RWPE1 (cell line): ENCODE results near the gene ABLIM3.

Source experiments
- CTCF ChIA-PET: fragments of 350-600 bp; sonication (Branson Sonifier 250); formaldehyde crosslinking; extraction: SDS; loops from one replicate; lab custom pipeline; 2021; lab: Yijun Ruan, JAX
- POLR2A ChIA-PET: fragments of 400-600 bp; formaldehyde crosslinking; extraction: SDS; loops from one replicate; lab custom pipeline; 2020; ENCODE audit warnings: antibody characterized with exemption; ENCODE audit not compliant: low non-redundant PET; lab: Yijun Ruan, JAX
- DNase-seq: peaks from one replicate; pipeline ENCODE4 v3.0.0; 2012; ENCODE audit warnings: low spot score
- H3K27ac ChIP-seq: fragments of 450-650 bp; 2 replicates; pipeline ENCODE4 v1.5.1; 2017
- TF ChIP-seq, protein P1 (sequence below): fragments of 450-650 bp; conservative IDR thresholded peaks from 2 replicates; pipeline ENCODE4 v1.5.1; 2017; ENCODE audit warnings: low read depth, mild to moderate bottlenecking

ABLIM3 gene

DNA sequence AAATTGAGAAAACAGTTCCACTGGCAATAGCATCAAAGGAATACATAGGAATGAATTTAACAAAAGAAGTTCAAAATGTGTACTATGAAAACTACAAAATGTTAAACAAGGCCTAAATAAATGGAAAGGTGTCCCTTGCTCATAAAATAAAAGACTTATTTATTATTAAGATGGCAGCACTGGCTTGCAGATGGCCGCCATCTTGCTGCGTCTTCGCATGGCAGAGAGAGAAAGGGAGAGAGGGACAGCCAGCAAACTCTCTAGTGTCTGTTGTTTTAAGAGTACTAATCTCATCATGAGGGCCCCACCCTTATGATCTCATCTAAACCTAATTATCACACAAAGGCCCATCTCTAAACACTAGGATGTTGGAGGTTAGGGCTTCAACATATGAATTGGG is 47.1 kb downstream of the ABLIM3 start:
- TF ChIP-seq, protein P1, sequence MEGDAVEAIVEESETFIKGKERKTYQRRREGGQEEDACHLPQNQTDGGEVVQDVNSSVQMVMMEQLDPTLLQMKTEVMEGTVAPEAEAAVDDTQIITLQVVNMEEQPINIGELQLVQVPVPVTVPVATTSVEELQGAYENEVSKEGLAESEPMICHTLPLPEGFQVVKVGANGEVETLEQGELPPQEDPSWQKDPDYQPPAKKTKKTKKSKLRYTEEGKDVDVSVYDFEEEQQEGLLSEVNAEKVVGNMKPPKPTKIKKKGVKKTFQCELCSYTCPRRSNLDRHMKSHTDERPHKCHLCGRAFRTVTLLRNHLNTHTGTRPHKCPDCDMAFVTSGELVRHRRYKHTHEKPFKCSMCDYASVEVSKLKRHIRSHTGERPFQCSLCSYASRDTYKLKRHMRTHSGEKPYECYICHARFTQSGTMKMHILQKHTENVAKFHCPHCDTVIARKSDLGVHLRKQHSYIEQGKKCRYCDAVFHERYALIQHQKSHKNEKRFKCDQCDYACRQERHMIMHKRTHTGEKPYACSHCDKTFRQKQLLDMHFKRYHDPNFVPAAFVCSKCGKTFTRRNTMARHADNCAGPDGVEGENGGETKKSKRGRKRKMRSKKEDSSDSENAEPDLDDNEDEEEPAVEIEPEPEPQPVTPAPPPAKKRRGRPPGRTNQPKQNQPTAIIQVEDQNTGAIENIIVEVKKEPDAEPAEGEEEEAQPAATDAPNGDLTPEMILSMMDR: no peak
- H3K27ac ChIP-seq: no peak overlapping the region
- no peak for DNase-seq
- CTCF ChIA-PET: no interaction called here
- POLR2A ChIA-PET: no interaction called here

DNA sequence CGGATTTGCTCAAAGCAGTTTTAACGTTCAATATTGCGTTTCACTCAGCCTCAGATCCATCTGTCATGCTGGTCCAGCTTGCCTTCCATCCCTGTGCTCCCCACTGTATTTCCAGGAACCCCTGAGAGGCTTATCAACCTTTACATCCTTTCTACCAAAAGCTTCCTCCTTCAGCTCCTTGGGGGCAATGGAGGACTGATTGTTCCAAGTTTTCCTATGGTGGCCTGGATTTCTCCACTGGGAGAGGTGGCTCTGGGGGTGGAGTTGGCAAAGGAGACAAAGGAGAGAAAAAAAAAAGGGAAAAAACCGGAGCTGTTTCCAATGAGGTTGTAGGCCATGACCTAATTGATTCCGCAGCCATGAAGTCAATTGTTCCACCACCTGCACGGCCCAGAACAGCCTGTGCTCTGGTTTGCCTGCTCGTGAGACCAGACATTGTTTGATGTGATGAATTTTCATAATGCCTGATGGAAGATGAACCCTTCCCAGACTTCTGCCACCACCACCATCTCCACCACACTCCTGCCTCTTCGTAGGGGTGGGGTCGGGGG is 54.1 kb downstream of the ABLIM3 start:
- no peak for DNase-seq
- TF ChIP-seq, protein P1: no peak
- no peak overlapping the region for H3K27ac ChIP-seq
- ChIA-PET POLR2A (interaction anchor here (0.7 kb wide), 1 partner anchor 28 kb away, joined by 3 read pairs; no protein-coding TSS in a partner anchor), CTCF (no interaction called here)

DNA sequence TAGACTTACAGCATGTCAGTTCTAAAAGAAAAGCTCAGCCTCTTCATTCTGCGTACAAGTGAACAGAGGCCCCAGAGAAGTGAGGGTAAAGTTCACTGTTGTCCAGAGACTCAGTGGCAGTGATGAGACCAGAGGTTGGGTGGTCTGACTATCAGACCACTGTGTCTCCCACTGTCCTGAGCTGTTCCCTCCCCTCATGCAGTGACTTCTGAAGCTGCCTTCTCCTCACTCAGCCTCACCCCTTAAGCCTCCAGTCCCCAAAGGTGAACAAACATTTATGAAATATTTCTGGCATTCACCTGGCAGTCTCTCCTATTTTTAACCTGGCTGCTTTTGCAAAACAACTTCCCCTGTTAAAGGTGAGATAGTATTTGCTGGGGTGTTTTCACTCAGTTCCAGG is 54.7 kb downstream of the ABLIM3 start:
- CTCF ChIA-PET: no interaction called here
- TF ChIP-seq, protein P1: no peak
- POLR2A ChIA-PET: no interaction called here
- DNase-seq: no peak
- no peak overlapping the region for H3K27ac ChIP-seq

DNA sequence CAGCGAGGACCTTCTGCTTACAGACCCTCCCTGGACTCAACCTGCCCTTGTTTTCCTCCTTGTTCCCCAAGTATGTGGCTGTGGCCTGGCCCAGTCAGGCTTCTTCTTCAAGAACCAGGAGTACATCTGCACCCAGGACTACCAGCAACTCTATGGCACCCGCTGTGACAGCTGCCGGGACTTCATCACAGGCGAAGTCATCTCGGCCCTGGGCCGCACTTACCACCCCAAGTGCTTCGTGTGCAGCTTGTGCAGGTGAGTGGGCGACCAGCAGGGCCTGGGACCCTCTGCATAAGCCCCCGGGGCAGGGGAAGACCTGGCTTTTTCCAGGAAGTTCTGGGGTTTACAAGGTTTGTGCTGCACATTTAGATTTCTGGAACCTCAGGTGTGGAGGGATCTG is 56.9 kb downstream of the ABLIM3 start:
- no peak for DNase-seq
- ChIA-PET CTCF (no interaction called here), POLR2A (no interaction called here)
- TF ChIP-seq, protein P1: no peak
- H3K27ac ChIP-seq: no peak overlapping the region

DNA sequence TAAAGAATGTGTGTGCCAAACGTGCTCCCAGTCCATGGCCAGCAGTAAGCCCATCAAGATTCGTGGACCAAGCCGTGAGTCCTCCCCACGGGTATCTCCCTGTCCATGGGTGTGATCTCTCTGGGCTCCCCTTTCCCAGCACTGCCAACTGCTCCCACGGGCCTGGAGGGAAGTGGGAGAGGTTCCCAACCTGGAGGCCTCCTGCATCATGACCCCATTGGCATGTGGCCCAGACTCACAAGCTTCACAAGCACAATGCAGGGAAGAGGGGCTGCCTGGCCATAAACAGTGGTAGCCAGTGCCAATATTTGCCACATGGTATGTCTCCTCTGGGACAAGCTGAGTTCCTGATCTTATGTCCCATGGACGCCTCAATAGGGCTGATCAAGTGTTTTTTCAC is 59.1 kb downstream of the ABLIM3 start:
- TF ChIP-seq, protein P1: no peak
- ChIA-PET CTCF (interaction anchor here (0.5 to 0.7 kb wide), 2 partner anchors 69 to 512 kb away, joined by 3 to 4 read pairs; no protein-coding TSS in a partner anchor), POLR2A (no interaction called here)
- no peak for DNase-seq
- no peak overlapping the region for H3K27ac ChIP-seq

DNA sequence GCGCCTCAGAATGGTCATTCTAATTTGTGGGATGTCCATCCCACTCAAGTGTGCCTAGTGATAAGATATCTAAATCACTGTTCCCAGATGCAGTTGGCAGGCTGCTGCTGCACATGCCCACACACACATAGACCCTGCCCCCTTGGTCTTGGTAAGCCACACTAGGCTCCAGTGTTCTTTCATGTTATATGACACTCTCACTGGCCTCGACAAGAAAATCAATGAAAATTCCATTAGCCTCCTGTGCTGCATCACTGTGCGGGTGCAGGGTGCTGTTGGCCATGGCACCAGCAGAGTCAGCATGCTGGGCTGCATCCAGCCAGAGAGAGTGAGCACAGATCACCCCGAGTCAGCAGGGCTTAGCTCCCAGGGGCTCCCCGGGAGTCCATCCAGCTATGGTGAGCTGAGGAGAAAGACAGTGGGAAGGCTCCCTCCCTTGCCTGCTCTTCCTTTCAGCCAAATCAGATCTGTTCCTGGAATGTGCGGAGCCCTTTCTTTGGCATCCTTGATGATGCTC is 59.9 kb downstream of the ABLIM3 start:
- ChIA-PET CTCF (interaction anchor here (0.7 kb wide), 1 partner anchor 68 kb away, joined by 3 read pairs; no protein-coding TSS in a partner anchor), POLR2A (interaction anchor here (0.6 kb wide), 1 partner anchor 57 kb away, joined by 3 read pairs; no protein-coding TSS in a partner anchor)
- TF ChIP-seq, protein P1: no peak
- H3K27ac ChIP-seq: no peak overlapping the region
- no peak for DNase-seq
